Measurements from ENCODE around the gene GREM1.

GREM1 gene

DNA sequence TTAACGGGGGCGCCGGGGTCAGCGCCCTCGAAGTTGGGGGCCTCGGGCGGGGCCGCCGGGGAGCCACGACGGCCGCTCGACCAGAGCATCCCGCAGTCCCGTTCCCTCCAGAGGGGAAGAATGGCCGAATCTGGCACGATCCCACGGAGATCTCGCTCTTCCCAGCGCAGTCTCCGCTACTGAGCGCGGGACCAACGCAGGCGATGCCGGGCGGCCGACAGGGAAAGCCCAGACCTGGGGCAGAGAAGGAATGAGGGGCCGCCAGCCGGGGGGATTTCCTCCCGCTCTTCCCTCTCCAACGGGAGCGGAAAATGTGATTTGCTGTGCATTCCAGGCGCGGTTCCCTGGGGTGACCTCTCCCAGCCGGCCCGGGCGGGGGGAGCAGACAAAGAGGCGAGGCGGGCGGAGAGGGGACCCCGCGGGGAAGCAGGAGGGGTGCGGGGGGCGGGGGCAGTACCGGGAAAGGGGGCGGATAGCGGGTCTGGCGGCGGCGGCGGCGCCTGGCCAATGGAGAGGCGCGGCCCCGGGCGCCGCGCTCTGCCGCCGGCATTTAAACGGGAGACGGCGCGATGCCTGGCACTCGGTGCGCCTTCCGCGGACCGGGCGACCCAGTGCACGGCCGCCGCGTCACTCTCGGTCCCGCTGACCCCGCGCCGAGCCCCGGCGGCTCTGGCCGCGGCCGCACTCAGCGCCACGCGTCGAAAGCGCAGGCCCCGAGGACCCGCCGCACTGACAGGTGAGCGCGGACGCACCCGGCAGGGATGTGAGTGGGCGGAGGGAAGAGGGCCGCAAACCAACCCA lies at the start of gene GREM1:
GREM1 (plus strand) TSS at position 579 of the 801 bp plus-strand sequence. CDS start 12,687 bp downstream, outside the sequence.
- no peak for DNase-seq

DNA sequence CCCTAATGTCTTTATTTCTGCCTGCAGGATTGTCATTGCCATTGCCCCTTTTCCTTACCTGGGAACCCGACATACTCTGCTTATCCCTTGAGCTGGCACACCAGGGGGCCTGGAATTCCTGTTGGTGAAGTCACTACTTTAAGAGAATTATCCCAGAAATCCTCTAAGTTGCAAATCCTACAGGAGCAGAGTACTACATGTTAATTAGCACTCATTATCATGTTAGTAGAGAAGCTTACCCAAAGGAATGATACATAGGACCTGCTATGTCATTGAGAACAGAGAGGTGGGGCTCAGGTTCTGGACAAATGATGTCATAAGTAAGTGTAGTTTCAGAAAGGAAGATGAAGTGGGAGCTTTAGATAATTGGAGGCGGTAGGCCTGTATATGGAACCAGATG lies 48.9 kb upstream of the GREM1 start:
- DNase-seq = no peak

DNA sequence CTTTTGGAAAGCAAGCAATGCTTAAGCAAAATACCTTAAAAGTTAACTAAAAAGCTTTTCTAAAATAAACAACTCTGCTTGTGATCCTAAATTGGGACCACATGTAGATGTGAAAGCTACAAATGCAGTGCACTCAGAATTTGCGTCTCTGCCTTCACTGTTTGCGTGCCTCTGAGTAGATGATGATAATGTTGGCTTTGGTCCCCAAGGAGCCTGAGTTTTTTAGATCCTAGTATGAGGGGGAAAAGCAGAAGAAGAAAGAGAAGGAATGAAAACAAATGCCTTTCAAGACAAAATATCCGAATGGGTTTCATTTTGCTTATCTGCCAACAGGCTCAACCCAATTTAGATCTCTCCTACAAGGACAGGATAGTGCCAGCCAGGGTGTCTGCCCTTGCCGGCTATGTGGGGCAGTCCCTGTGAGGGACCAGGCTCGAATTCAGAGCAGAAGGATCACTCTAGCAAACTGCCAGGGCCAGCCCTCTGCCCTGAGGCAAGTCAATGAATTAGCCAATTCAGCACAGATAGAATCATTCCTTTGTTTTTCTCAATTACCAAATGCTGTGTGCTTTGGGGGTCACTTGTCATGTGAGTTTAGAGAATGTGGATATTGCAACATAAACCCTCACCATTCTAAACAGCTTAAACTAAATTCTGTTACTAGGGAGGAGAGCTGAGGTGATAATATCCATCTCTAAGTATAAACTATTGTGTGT lies 47.8 kb upstream of the GREM1 start:
- no peak for DNase-seq

DNA sequence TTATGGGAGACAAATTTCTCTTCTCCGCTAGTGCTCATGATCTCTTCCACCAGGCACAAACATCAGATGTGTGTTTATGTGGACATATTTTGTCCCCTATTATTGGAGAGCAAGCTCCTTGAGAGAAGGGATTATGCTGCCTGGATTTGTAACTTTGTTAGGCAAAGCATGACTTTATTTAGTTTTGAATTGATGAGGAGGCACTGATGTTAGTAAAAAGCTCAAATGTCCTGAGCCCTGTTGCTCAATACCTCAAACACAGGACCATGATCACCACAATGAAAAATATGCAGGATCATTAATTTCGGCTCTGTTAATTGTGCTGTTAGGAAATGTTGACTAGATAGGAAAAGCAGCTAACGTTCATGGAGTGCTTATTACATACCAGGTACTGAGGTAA lies 47.2 kb upstream of the GREM1 start:
- no peak for DNase-seq

DNA sequence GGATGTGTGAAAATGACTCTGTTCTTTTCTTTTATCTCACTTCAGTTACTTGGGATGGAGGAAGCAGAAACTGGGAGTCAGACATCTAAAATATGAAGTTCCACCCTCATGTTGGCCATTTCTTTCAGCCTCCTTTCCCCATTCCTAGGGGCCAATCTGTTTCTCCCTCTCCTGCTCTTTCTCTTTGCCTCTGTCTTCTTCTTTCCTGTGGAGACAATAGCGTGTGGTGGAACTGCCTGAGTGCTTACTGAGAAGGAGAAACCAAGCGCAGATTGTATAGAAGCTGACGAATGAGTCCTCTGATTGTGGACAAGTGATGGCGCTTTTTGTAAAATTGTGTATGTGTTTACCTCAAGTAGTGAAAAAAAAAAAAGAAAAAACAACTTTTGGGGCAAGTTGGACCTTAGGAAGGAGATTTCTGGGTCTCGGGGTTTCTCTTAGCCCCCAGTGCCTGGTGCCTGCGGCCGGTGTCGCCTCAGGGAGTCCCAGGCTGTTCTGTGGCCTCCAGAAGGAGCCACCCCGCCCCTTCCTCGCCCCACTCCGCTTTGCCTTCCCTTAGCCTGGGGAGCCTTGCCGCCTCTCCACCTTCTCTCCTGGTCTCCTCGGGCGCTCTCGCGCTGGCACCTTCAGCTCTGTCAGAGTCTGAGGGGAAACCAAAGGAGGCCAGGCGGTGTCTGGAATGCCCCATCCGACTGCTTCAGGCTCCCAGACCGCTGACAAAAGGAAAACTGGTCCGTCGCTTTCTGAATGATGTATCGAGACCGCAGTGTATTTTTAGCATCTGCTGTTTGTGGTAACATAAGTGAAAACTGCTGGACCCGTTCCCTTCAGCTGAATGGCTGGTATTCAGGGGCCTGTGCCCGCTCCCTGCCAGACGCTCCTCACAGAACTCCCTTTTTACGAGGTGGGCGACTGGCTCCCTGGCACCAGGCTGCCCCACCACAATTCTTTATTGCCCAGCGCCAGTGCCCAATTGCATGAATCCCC lies 46.2 kb upstream of the GREM1 start:
- no peak for DNase-seq

DNA sequence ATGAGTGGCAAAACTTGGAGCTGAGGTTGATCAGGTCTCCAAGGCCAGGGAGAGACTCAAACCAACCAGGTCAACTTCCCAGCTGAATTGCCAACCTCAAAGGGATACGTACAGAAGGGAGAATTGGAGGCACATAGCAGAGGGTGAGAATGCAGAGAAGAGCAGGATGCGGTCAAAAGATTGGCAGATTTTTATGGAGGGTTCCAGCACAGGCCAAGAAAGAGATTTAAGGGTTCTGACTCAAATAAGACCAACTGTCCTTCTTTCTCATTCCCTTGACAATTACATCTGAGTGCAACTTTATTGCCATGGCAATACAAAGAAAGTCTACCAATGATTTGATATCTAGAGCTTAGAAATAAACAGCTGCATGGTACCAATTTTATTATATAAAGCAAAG lies 43.1 kb upstream of the GREM1 start:
- DNase-seq = no peak

DNA sequence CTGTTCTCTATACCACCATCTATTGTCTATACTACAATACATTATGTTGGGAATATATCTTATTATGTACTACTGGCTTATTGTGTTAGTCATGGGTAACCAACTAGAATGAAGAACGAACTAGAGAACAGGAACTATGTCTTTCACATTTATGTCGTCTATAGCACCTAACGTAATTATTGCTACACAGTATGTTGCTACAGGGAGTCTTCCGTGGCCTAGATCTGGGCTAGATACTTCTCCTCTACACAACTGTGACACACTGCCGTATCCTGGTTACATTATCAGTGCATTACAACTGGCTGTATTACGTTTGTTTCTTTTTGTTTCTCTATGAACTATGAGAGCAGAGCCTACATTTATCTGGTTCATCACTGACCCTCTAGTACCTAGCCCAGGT lies 42.3 kb upstream of the GREM1 start:
- DNase-seq = no peak

DNA sequence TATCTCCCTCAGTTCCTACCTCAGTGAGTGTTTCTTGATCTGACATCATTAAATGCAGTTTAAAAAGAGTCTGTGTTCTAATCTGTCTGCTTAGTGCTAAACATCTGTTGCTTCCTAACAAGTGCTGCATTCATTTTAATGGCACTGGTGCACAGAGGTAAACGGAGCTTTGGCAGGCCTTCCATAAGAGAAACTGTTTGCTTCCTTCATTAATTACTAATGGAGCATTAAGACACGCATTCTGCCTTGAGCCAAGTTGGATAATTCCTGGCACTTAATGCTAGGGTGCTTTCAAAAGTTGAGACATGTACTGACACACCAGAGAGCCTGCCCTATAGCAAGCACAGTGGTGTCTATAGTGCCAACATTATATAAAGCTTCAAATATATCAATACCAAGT lies 41.6 kb upstream of the GREM1 start:
- DNase-seq = no peak

DNA sequence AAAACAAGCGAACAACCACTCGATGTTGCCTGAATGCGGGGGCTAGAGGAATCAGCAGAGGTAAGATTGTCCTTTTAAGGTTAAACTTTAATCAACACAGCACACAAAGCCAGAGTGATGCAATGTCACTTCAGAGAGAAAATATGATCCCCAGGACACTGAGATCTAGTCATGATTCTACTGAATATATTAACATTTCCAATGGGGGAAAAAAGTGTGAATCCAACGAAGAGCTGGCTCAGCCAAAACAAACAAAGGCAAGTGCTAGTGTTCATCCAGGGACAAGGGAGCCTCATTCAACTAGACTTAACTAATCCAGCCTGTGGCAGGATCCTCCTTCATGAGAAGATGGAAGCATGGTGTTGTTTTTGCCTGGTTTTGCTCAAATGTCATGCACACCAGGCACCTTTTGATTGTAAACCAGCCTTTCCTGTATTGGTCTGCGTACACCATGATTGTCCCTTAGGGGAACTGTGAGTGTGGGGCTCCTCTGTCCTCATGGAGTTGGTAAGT lies 40.5 kb upstream of the GREM1 start:
- no peak for DNase-seq

DNA sequence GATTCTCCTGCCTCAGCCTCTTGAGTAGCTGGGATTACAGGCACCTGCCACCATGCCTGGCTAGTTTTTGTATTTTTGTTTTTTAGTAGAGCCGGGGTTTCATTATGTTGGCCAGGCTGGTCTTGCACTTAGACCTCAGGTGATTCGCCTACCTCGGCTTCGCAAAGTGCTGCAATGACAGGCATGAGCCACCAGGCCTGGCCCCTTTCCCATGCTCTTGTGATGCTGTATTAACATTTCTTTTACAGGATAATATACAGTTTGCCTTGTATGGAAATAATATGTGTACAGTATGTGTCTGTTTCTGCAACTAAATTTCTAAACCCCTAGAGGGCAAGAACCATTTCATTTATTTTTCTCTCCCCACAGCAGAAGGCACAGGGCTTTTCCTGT lies 38.5 kb upstream of the GREM1 start:
- DNase-seq = no peak

DNA sequence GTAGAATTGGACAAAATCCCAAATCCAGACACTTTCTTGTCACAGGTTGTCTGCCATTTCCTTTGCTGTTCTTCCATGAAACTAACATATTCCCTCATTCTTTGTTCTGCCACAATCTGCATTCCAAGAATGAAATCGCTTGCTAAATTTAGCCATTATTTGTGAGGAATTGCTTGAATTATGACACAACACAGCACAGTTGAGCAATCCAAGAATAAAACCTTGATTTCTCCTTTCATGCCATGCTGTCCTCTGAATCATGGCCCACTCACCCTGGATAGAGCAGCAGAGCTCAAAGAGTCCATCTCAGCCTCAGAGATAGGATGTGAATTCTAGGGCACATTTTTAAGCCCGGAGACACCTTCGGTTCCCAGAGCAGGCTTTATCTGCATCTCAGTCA lies 35.2 kb upstream of the GREM1 start:
- no peak for DNase-seq

DNA sequence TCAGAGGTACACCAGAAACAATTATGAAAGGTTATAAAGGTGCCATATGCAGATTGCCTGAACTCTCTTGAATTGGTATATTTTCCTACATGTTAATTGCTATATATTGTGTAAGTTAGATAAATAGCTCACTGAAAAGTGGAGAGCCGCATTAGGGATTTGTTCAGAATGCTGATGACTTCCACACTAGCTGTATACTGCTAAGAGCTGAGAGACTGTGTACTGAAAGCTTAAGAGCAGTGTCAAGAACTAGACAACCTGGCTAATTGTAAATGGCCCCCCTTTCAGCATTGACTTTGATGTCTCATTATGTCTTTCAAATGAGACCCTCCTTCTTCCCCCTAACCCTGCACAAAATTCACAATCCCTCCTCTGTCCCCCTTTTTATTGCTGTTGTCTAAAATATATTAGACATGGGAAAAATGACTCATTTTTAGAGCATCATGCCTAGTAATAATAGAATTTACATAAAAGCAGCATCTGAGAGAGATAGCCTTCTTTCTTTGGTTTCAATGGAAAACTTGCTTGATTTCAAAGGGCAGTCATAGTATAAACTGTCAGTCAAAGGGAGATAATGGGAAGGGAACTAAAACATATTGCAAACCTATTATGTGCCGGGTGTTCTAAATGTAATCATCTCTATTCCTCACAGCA lies 34.7 kb upstream of the GREM1 start:
- no peak for DNase-seq

DNA sequence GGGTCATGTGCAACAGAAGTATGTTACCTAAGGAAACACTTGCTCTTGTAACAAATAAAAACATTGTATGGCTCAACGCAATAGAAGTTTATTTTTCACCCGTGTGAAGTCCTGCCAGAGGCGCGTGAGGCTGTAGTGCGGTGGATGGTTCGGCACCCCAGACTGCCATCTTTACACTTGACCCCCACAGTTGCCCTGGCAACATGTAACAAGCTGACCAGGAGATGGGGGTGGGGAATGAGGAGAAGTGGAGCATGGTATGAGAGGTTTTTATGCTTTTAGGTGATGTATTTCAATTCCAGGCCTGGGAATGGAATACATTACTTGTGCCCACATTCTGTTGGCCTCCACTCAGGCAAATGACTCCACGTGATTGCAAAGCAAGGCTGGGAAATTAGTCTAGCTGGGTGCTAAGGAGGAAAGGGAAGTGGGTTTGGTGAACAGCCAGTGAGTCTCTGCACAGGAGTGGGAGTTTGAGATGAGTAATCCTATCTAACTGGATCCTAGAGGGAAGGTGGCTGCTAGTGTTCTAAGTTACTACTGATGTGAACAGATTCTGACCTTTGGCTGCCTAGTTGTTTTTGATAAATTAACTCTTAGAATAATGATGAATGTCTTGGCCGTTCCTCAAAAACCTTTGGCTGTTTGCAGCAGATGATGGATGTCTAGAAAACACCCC lies 33.8 kb upstream of the GREM1 start:
- DNase-seq = no peak

DNA sequence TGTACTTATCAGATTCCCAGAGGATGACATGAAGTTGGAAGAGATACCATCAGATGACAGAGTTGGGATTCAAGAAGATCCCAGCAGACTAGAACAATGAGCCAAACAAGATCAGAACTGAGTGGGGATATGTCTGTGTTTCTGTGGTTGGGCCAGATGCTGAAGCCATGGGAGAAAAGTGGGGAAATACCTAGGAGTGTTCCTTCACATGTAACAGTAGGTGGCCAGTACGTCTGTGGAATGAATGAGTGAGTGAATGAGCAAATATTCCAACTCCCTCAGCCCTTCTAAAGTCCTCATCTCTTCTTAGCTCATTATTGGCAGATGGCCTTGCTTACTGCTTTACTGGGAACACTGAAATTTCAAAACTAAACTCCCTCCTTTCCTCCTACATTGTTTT lies 32.2 kb upstream of the GREM1 start:
- no peak for DNase-seq

DNA sequence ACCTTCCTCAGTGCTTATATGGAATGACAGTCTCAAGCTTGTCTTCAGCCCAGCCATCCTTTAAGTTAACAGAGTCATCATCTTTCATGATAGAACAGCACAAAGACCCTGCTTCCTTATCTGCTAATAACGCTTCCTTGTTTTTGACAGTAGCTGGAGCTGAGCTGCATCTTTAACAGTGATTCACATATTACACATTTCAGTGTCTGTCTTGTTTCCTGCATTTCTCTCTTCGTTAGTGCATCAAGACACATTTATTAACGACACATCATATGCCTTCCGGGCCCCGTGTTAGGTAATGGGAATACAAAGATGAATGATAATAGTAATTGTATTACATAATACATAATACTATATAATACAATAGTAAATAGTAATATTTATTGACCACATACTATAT lies 30.2 kb upstream of the GREM1 start:
- DNase-seq = no peak

DNA sequence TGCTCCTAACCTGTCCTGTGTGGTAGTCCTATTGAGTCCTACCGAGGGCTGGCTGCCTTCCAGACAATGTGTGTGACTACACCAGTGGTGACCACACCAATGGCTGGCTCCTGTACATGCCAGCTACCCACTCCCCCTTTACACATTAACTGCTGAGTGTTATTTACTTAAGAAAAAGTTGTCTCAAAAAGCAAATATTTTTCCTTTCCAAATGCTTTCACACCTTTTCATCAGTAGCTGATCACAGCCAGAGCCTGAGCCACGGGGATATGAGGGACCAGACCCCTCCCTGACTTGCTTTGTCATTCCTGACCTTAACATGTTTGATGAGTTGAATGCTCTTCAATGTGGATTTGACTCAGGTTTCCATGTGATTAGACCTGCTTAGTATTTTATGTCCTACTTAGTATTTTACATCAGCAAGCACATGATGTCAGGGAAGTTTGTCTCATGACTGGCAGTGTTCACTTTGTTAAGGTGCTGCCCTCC lies 29.6 kb upstream of the GREM1 start:
- DNase-seq = no peak

DNA sequence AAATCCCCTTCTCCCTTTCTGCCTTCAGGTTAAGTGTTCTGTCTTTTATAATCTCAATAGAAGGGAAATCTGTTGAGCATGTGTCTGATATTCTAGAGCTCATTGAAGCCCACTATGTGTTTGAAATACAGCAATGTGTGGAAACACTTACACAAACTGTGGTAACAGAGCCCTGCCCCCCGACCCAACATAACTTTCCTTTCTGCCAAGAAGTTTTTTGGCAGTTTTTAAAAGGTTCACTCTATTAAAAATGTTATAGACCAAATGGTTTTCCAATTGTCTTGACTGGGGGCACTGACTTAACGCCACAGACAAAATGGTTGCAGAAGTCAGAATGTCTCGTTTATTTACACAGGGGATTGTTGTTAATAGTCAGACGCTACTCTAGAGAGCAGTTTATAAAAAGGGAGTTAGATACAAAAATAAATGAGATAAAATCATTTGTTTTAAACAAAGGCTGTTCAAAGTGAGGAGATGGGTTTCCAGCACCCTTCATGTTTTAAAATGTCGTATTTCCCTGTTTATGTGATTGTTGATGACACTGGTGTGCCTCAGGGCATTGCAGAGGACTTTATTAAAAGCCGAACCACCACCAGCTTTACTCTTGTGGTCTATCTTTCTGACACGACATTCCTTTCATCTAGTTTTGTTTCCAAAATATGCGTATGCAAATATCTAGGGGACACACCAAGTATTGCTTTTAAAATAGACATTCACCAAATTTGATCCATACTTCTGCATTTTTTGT lies 26.7 kb upstream of the GREM1 start:
- DNase-seq = no peak

DNA sequence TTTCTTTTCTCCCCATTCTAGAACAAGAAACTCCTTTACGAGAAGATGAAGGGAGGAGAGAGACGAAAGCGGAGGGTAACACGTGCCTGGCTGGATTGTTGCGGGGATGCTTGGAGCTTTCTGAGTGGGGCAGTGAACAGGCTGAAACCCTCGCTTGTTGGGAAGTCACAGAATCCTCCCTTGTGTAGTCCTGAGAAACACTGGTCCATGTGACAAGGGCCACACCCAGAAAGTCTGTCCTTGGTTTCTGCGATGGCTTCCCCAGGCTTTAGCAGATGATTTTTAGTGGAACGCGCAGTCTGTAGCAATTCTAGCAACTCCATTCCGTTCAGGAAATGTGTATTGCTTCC lies 26.1 kb upstream of the GREM1 start:
- no peak for DNase-seq

DNA sequence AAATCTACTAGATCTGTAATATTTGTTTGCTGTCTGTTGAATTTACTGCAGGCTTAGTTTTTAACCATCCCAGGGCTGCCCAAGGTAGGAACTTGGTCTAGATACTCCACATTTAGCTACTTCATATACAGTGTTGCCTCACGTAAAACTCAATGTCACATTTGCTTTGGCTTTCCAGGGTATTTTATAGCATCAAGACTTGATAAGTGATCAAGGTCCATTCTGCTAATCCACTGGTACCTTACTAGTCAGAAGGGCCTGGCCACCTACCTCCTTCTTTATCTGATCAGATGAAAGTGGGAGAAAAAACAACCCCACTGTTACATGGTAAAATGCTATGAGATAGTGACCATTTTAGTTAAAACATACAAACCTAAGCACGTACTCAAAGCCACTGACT lies 25.5 kb upstream of the GREM1 start:
- DNase-seq = no peak

DNA sequence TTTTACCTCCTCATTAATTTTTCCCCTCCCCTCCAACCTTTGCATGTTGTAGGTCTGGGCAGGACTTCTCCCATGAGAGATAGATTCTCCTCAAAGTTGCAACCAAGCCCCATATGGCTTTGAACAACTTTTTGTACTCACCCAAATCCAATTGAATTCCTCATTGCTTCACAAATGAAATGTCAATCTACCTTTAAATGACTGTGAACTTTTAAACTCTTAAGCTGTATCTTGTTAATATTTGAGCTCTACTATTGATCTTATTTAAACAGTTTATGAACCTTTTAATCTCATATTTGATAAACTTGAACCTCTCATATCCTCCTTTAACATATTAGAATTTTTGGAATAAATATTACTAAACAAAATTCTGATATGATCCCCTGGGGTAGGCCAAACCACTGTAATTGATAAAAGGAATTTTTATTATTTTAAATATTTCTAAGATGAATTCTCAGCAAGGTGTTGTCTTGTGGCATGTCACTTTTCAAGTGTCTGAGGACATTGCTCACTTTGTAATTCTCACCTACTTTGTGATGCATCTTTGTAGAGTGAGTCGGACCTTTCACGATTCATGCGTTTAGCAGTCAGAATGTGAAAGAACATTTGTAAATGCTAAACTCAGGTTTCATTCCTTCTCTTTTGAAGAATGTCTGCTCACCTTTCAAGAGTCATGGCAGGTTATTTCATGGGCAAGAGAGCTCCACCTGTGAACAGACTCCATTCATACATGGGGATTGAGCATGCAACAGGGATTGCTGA lies 23.4 kb upstream of the GREM1 start:
- no peak for DNase-seq

Measured in activated naive CD4-positive, alpha-beta T cell (primary cell).